ENCODE measurements around the gene CRNN. TPM values are rescaled to one million over a fixed set of nuclear protein-coding genes. Genes with fewer than 3 reads are reported as not detected.

CRNN gene
- total RNA-seq, 1 experiment from 2014 or later, result not detected

DNA sequence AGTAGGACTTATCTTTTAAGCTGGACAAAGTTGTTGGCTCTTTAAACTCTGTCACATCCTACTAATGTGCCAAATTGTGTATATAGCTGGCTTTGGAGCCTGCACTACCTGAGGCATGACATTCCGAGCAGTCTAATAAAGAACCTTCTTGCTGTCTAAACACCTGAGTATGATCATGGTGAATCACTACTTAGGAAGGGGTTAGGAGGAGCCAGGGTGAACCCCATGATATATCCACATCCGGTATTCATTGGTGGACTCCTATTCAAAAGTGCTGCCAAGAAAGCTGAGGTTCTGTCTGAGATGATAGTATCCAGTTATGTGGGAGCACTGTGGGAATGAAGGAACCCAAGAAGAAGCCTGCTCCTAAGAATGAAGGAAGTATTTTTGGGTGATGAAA lies 27.1 kb downstream of the CRNN start:
- H3K36me3 Mint-ChIP-seq (ENCODE audit: insufficient read depth in 1 of 3, low read depth in 3 of 3), result peaks cover 0 to 23% (median 1%) of the 10 kb centered on the region in 3 experiments; a peak in 4 of 7 replicates
- H3K4me1 Mint-ChIP-seq, result no peaks in the 10 kb centered on the region
- Histone ChIP-seq H2BK12ac (ENCODE audit: insufficient read length, low read depth, low read length) (no peak overlapping the region), H3K56ac (ENCODE audit: insufficient read length, low read depth, low read length) (no peak overlapping the region), H3K27me3 (ENCODE audit: insufficient read depth, low read length) (no peaks in the 10 kb centered on the region), H4K91ac (ENCODE audit: insufficient read length, low read depth, low read length) (no peak overlapping the region), H3K4me1 (ENCODE audit: insufficient read depth, low read length) (no peaks in the 10 kb centered on the region), H3K14ac (ENCODE audit: insufficient read depth, low read length) (no peak overlapping the region), H2BK15ac (ENCODE audit: low read depth, low read length) (no peak overlapping the region), H2BK5ac (ENCODE audit: insufficient read length, low read length) (no peak overlapping the region), H3K18ac (ENCODE audit: insufficient read length, low read depth, low read length) (no peak overlapping the region), H3K9me3 (ENCODE audit: control insufficient read depth, low read depth, low read length) (peaks cover 40% of the 10 kb centered on the region), H2AK5ac (ENCODE audit: insufficient read length, low read length) (no peak overlapping the region), H2AFZ (ENCODE audit: low read length) (no peak overlapping the region), H3K79me1 (ENCODE audit: insufficient read depth, low read depth, low read length, poor library complexity, severe bottlenecking) (no peaks in the 10 kb centered on the region), H3K27ac (ENCODE audit: insufficient read length, low read depth, low read length) (no peak overlapping the region), H2BK120ac (ENCODE audit: low read depth, low read length, poor library complexity, severe bottlenecking) (no peak overlapping the region), H3K4me2 (ENCODE audit: insufficient read depth, insufficient read length, low read length) (no peak overlapping the region), H3T11ph (ENCODE audit: low read length) (no peak overlapping the region), H4K8ac (replicated peaks; ENCODE audit: insufficient read length, low read depth, low read length) (no peak overlapping the region), H4K5ac (ENCODE audit: insufficient read length, low read depth, low read length) (no peak overlapping the region), H2BK20ac (ENCODE audit: low read depth, low read length, poor library complexity, severe bottlenecking) (no peak overlapping the region), H3K4ac (ENCODE audit: low read depth, low read length) (no peak overlapping the region), H3K23me2 (ENCODE audit: insufficient read length, low read depth, low read length, poor library complexity, severe bottlenecking) (no peaks in the 10 kb centered on the region), H3K9ac (ENCODE audit: extremely low read depth, insufficient read length, low read length) (no peak overlapping the region), H3K79me2 (ENCODE audit: insufficient read depth, low read length) (no peaks in the 10 kb centered on the region), H4K20me1 (ENCODE audit: control insufficient read depth, insufficient read depth, insufficient read length) (no peaks in the 10 kb centered on the region), H3K23ac (ENCODE audit: insufficient read length, low read depth, low read length) (no peak overlapping the region)
- H3K27me3 Mint-ChIP-seq (ENCODE audit: low read depth), result no peaks in the 10 kb centered on the region; the same call in 1 of the 2 replicates
- peaks cover 87 to 89% of the 10 kb centered on the region in 2 experiments for H3K9me3 Mint-ChIP-seq
- H3K4me3 Mint-ChIP-seq, result no peak overlapping the region
- DNase-seq, result no peak
- TF ChIP-seq, protein P1, sequence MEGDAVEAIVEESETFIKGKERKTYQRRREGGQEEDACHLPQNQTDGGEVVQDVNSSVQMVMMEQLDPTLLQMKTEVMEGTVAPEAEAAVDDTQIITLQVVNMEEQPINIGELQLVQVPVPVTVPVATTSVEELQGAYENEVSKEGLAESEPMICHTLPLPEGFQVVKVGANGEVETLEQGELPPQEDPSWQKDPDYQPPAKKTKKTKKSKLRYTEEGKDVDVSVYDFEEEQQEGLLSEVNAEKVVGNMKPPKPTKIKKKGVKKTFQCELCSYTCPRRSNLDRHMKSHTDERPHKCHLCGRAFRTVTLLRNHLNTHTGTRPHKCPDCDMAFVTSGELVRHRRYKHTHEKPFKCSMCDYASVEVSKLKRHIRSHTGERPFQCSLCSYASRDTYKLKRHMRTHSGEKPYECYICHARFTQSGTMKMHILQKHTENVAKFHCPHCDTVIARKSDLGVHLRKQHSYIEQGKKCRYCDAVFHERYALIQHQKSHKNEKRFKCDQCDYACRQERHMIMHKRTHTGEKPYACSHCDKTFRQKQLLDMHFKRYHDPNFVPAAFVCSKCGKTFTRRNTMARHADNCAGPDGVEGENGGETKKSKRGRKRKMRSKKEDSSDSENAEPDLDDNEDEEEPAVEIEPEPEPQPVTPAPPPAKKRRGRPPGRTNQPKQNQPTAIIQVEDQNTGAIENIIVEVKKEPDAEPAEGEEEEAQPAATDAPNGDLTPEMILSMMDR (conservative IDR thresholded peaks at IDR 0.05), result no peak
- no CpG with 5 or more reads among the region's 2 CpGs for WGBS (ENCODE audit: extremely low coverage, insufficient read length, low lambda C conversion rate)
- H3K27ac Mint-ChIP-seq, result no peak overlapping the region

Measured in H9 (cell line).